ENCODE data around the gene LIMCH1. TPM values are rescaled to one million over a fixed set of nuclear protein-coding genes. Genes with fewer than 3 reads are reported as not detected.

LIMCH1 gene
- total RNA-seq, 4 donors from 2014 or later: 7.5 to 18.9 (median 10.7) TPM

DNA sequence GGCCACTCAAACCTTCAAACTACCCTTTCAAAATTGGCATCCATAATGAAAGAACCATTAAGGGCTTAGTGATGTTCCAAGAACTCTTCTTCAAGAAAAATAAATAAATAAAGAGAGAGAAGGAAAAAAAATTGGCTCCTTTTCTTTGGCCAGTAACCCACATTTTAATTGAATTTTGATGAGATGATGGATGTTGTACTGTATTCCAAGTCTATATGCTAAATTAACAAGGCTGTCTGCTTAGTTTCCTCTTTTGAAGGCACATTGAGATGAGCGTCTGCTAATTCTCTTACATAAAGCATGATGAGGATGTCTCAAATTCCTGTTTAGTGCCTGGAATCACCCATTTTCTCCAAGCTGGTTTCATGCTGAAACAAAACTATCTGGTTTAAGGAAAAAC lies 177.2 kb downstream of the LIMCH1 start:
- WGBS, 2 donors: 52 to 56% methylated on average over 1 of the region's 1 CpG
- DNase-seq (ENCODE audit: low spot score in 2 of 2): no peak

DNA sequence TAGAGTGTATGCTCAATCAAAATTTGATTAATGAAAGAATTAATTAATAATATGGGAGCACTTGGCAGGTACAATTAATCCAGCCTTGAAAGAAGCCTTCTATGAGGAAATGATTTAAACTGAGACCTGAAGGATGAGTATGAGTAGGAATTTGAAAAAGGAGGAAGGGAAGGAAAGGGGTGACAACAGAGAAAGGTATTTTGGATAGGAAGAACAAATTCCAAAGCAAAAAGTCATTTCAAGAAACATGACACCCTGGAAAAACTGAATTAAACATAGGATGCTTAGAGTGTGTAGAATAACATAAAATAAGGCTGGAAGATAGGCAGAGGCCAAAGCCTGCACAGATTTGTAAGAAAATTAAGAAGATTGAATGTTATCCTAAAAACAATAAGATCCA lies 180.9 kb downstream of the LIMCH1 start:
- intact Hi-C loops (cut with DNase I; ENCODE audit: low total_unique reads): no loop called here
- TF ChIP-seq, protein P1, sequence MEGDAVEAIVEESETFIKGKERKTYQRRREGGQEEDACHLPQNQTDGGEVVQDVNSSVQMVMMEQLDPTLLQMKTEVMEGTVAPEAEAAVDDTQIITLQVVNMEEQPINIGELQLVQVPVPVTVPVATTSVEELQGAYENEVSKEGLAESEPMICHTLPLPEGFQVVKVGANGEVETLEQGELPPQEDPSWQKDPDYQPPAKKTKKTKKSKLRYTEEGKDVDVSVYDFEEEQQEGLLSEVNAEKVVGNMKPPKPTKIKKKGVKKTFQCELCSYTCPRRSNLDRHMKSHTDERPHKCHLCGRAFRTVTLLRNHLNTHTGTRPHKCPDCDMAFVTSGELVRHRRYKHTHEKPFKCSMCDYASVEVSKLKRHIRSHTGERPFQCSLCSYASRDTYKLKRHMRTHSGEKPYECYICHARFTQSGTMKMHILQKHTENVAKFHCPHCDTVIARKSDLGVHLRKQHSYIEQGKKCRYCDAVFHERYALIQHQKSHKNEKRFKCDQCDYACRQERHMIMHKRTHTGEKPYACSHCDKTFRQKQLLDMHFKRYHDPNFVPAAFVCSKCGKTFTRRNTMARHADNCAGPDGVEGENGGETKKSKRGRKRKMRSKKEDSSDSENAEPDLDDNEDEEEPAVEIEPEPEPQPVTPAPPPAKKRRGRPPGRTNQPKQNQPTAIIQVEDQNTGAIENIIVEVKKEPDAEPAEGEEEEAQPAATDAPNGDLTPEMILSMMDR (IDR thresholded peaks at IDR 0.05): no peak
- TF ChIP-seq POLR2A (IDR thresholded peaks at IDR 0.05): no peak
- no peak overlapping the region for H3K4me3 ChIP-seq (ENCODE audit: low read depth, poor library complexity, severe bottlenecking)
- no peak for DNase-seq (ENCODE audit: low spot score in 2 of 2)

More for the DNA sequence above, 177.2 kb downstream of the LIMCH1 start:
- intact Hi-C loops (cut with DNase I; ENCODE audit: low total_unique reads): no loop called here
- H3K4me3 ChIP-seq (ENCODE audit: low read depth, poor library complexity, severe bottlenecking): no peak overlapping the region
- TF ChIP-seq, protein P1 (IDR thresholded peaks at IDR 0.05): no peak
- TF ChIP-seq POLR2A (IDR thresholded peaks at IDR 0.05): no peak

DNA sequence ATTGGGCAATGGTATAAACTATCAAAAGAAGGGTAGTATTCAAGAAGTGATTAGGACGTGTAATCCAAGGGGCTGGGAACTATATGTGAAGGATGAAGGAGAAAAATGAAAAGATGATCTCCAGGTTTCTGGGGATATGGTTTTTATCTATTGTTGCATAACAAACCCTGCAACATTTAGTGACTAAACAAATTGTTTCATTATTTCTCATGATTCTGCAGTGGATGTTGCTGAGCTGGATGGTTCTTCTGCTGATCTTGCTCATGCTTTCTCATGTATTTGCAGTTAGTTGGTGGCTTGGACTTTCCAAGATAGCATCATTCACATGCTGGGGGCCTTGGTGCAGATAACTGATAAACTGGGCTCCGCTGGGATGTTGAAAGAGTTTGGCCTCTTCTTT lies 181.5 kb downstream of the LIMCH1 start:
- 80 to 85% methylated on average over 2 of the region's 2 CpGs for WGBS, 2 donors
- intact Hi-C loops (cut with DNase I; ENCODE audit: low total_unique reads): no loop called here
- DNase-seq (ENCODE audit: low spot score in 2 of 2): no peak
- TF ChIP-seq POLR2A (IDR thresholded peaks at IDR 0.05): no peak
- TF ChIP-seq, protein P1 (IDR thresholded peaks at IDR 0.05): no peak
- H3K4me3 ChIP-seq (ENCODE audit: low read depth, poor library complexity, severe bottlenecking): no peak overlapping the region

DNA sequence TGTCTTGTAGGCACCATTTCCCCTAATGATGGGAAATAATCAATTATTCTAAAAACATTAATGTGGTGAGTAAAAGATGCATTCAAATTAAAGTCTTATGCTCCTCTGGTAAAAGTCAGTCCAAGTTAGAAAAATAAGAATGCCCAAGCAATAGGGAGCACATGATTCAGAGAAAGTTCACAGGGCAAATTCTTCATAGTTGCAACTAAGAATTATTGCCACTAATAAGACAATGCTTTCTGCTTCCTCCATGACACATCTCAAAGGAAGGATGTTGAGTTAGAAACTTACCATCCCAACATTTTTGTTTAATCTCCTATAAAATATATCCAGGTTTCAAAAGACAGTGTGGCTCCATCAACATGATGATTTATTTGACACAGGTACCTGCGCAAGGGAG lies 184.2 kb downstream of the LIMCH1 start:
- 88 to 97% methylated on average over 1 of the region's 1 CpG for WGBS, 2 donors

DNA sequence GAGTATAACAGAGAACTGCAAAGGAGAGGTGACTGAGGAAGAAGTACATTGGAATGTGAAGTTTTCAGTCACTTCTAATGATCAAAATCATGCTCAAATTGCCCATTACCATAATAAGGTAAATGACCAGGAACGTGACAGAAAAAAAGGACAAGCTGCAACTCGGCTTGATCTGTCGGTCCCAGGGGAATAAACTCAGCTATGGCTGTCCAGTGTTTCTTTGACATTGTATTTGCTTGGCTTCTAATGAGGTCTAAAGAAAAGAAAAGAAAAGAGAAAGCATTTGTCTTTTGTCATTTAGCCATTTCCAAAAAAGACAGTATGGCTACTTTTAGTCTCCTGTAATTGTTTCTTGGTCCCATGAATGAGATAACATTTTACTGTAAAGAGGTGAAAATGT lies 185.3 kb downstream of the LIMCH1 start:
- intact Hi-C loops (cut with DNase I; ENCODE audit: low total_unique reads): no loop called here
- DNase-seq (ENCODE audit: low spot score in 2 of 2): no peak
- 72 to 73% methylated on average over 3 of the region's 3 CpGs for WGBS, 2 donors
- no peak overlapping the region for H3K4me3 ChIP-seq (ENCODE audit: low read depth, poor library complexity, severe bottlenecking)
- TF ChIP-seq, protein P1 (IDR thresholded peaks at IDR 0.05): no peak
- no peak for TF ChIP-seq POLR2A (IDR thresholded peaks at IDR 0.05)

More for the DNA sequence above, 184.2 kb downstream of the LIMCH1 start:
- TF ChIP-seq, protein P1 (IDR thresholded peaks at IDR 0.05): no peak
- no peak for TF ChIP-seq POLR2A (IDR thresholded peaks at IDR 0.05)
- no peak overlapping the region for H3K4me3 ChIP-seq (ENCODE audit: low read depth, poor library complexity, severe bottlenecking)
- no peak for DNase-seq (ENCODE audit: low spot score in 2 of 2)
- intact Hi-C loops (cut with DNase I; ENCODE audit: low total_unique reads): no loop called here

DNA sequence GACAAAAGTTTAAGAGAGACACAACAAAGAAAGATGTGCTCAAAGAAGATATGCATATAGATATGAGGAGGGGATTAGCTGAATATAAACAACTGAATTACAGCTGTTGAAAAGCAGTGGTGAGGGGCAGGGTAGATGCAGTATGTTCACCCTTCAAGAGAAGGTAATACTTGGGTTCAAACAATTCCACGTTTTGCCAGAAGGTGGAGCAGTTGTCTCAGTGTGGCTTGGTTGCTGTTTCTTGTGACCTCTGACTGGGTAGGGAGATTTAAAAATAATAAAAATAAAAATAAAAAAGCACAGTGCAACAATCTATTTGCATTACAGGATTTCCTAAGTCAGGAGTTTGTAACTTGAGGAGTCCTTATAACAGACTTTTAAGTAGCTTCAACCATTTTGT lies 187.3 kb downstream of the LIMCH1 start:
- WGBS, 2 donors: 0 to 7% methylated on average over 1 of the region's 1 CpG
- intact Hi-C loops (cut with DNase I; ENCODE audit: low total_unique reads): no loop called here
- H3K4me3 ChIP-seq (ENCODE audit: low read depth, poor library complexity, severe bottlenecking): no peak overlapping the region
- no peak for DNase-seq (ENCODE audit: low spot score in 2 of 2)
- TF ChIP-seq POLR2A (IDR thresholded peaks at IDR 0.05): no peak
- TF ChIP-seq, protein P1 (IDR thresholded peaks at IDR 0.05): no peak
